Cardiac septum (tissue), 1 donor: ENCODE results near the gene OR8H3. TPM values are rescaled to one million over a fixed set of nuclear protein-coding genes. Genes with fewer than 3 reads are reported as not detected.
"Not testable (repeated sequence)": the region's sequence is repeated elsewhere in the genome, so short reads cannot be mapped to it uniquely, and the experiment has no call there.

Source experiments
- DNase-seq: peaks from one replicate; pipeline ENCODE4 v3.0.0-alpha.2; 2020; ENCODE audit warnings: low spot score
- intact Hi-C: fragments of 100-400 bp; cut with DNase I; formaldehyde crosslinking; loops from one replicate; pipeline ENCODE4 v1.14.0; 2022
- long read RNA-seq: library from polyadenylated mRNA; unstranded; transcript quantifications from one replicate; pipeline ENCODE4 v2.0.0, GENCODE V29; 2021
- total RNA-seq: library from RNA; stranded (reverse); fragmentation: NEBNext Ultra II Directional; extraction: Animal tissue kit (Norgen Biotek cat#: 25700); gene quantifications from one replicate; pipeline ENCODE4 v1.2.1, GENCODE V29; 2021
- donor health status: DM: no; HTN: no; CAD: no.

The OR8H3 gene
- not detected for total RNA-seq
- long read RNA-seq = 0 reads

GRCh38 chr11:56122073-56122472 is at the start of gene OR8H3:
TSS of gene OR8H3 (plus strand) at chr11:56122373. CDS start at chr11:56122373, 0 bp downstream.
- no peak for DNase-seq
- intact Hi-C loops = no loop called here

DNA sequence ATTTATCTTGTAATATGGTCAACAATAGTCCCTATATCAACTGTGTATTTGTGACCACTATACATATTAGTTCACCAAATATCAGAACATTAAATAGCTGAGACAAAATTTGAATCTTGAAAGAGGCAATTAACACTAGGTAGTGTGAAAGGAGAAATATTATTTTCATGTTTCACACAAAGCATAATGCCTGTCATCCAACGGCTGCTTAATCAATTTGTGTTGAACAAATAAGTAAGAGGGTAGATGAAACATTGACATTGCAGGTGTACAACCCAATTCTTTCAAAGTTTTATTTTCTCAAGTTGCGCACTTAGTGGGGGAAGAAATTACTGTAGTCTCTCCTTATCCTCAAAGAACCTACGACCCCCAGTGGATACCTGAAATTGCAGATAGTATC is 32.5 kb upstream of the OR8H3 start:
- intact Hi-C loops = no loop called here
- DNase-seq = no peak

DNA sequence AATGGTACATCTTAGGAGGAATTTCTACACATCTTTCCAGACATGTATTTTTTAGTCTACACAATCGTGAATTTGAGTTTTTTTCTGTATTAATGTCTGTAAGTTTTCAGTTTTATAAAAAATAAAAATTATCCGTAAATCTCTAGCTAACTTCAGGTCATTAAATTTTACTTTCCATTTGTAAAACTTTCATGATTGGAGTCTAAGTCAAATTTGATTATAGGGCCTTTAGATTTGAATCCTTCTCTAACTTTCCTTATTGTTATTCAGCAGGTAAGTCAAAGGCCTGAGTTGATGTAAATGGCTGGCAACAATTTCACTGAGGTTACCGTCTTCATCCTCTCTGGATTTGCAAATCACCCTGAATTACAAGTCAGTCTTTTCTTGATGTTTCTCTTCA is 29.2 kb upstream of the OR8H3 start, which contains the start of gene OR8I2:
TSS of gene OR8I2 (plus strand) at position 301 of the 400 bp plus-strand sequence. CDS start at position 301, 0 bp downstream.
- intact Hi-C loops = no loop called here
- no peak for DNase-seq

- intact Hi-C loops = no loop called here
- no peak for DNase-seq
These were observed 18.9 kb upstream of the OR8H3 start, which contains the start of gene OR8H2 for GRCh38 chr11:56103210-56103737. TSS of gene OR8H2 (plus strand) at chr11:56103687. CDS start at chr11:56105043, 1,356 bp downstream.

- no peak for DNase-seq
- intact Hi-C loops = no loop called here
These were observed 18.0 kb downstream of the OR8H3 start, which contains the start of gene OR8J3 for GRCh38 chr11:56140151-56140661. TSS of gene OR8J3 (minus strand) at chr11:56140201. CDS start at chr11:56137718, 2,483 bp downstream.

DNA sequence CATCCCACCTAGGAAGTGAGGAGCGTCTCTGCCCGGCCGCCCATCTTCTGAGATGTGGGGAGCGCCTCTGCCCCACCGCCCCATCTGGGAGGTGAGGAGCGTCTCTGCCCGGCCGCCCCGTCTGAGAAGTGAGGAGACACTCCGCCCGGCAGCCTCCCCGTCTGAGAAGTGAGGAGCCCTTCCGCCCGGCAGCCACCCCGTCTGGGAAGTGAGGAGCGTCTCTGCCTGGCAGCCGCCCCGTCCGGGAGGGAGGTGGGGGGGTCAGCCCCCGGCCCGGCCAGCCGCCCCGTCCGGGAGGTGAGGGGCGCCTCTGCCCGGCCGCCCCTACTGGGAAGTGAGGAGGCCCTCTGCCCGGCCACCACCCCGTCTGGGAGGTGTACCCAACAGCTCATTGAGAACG is 21.5 kb downstream of the OR8H3 start:
- intact Hi-C loops = not testable (repeated sequence)

DNA sequence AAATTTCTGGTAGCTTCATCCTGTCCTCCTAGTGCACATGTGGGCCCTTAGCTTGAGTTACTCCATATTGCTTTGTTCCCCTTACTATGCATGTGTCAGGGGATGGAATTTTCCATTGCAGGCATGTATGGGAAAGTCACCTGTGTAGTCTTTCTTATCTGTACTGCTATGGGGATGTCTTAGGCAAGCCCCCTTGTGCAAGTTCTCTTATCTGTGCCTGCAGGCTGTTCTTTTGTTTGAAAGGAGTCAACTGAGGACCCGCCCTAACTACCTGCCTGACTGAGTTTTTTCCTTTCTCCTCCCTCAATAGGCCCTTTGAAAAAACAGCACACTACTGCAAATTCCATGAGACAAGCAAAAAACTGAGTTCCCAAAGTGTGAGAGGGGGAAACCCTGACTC is 29.2 kb downstream of the OR8H3 start:
- no peak for DNase-seq
- intact Hi-C loops = no loop called here

More for the DNA sequence above, 21.5 kb downstream of the OR8H3 start:
- not testable (repeated sequence) for DNase-seq

DNA sequence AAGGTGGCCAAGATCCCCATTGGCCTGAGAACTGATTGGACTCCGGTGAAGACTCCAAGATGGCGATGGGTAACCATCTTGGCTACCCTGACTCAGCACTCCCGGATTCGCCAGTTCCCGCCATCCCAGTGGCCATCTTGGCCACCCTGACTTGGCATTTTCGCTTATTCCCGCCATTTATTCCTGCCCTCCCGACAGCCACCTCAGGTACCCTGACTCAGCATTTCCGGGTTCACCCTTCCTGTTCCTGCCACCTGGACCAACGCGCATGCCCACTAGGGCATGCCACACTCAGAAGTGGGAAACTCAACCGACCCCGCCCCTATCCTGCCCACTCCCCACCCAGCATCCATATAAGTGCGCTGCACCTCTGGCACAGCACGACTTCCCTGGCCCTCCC is 30.2 kb downstream of the OR8H3 start:
- DNase-seq = no peak
- intact Hi-C loops = no loop called here

DNA sequence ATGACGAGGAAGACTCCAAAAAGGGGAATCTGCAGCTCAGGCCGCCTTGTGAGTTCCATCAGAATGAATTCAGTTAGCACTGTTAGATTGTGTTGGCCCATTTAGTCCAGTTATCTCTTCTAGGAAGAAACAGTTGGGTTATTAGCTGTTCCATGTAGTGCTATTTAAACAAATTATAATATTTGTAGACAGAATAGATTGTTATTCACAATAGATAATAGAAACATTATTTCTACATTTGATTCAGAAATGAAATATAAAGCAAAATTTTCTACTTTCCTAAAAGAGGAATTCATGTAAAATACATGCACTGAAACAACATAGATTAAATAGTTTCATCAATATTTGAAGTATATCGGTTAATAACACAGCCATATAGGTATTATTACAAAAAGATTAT is 38.0 kb downstream of the OR8H3 start, which contains the start of gene OR8K5:
TSS of gene OR8K5 (minus strand) at position 101 of the 400 bp plus-strand sequence. CDS start at position 101, 0 bp downstream.
- no peak for DNase-seq
- intact Hi-C loops = no loop called here

DNA sequence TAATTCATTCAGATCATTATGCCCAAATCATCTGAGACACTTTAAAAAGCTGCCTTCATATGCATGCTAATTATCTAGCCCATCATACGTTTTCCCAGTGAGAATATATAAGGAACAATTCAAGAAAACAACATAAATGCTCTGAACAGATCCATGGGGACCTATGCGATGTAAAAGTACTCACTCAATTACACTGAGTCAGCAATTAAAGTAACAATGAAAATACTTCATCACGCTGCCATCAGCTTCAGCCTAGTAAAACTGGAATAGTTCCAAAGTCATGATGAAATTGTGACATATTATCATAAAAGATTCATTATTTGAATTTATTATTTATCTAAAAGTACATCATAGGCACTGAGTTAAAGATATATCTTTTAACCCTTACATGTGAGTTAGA is 41.6 kb downstream of the OR8H3 start:
- DNase-seq = no peak
- intact Hi-C loops = no loop called here

DNA sequence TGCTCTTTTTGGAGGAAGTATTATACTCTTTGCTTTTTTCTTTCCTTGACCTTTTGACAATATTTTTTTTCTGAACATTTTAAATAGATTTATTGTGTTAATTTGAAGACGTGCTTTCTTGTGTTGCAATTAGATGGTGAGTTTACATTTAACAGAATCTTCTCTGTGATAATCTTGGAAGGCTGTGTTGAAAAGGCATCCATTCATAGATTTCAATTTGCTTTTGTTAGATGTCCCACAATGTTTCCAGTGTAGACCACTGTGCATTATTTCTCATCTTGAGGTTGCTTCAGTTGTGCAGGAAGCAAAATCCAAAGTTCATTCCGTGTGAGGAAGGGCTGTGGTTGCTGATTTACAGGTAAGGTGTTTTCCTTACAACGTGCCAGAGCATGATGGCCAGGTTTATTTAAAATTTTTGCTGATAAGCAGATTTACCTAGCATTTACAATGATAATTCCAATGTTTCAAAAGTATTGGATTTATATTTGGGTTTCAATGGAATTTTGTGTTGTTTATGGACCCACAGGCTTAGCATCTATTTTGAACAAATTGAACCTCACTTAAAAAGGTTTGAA is 50.2 kb downstream of the OR8H3 start:
- no peak for DNase-seq
- intact Hi-C loops = no loop called here

Other genes starting within 250 kb of the OR8H3 start
- not detected for gene TRIM51, start 239.1 kb upstream of the OR8H3 start, total RNA-seq
- not detected for gene OR5W2, start 207.8 kb upstream of the OR8H3 start, total RNA-seq
- not detected for gene OR5I1, start 186.0 kb upstream of the OR8H3 start, total RNA-seq
- not detected for gene OR10AG1, start 152.4 kb upstream of the OR8H3 start, total RNA-seq
- not detected for gene OR5F1, start 127.7 kb upstream of the OR8H3 start, total RNA-seq
- not detected for gene OR5AS1, start 94.7 kb upstream of the OR8H3 start, total RNA-seq
- not detected for gene OR8I2, start 29.1 kb upstream of the OR8H3 start, total RNA-seq
- not detected for gene OR8H2, start 18.7 kb upstream of the OR8H3 start, total RNA-seq
- not detected for gene OR8J3, start 17.8 kb downstream of the OR8H3 start, total RNA-seq
- gene OR8K5, start 37.9 kb downstream of the OR8H3 start, total RNA-seq = not detected
- not detected for gene OR5J2, start 54.2 kb downstream of the OR8H3 start, total RNA-seq
- gene OR5T2, start 111.9 kb downstream of the OR8H3 start, total RNA-seq = not detected
- gene OR5T3, start 129.9 kb downstream of the OR8H3 start, total RNA-seq = not detected
- not detected for gene OR5T1, start 151.8 kb downstream of the OR8H3 start, total RNA-seq
- gene OR8H1, start 169.9 kb downstream of the OR8H3 start, total RNA-seq = not detected
- not detected for gene OR8K3, start 192.8 kb downstream of the OR8H3 start, total RNA-seq
- not detected for gene OR8K1, start 223.7 kb downstream of the OR8H3 start, total RNA-seq
- gene OR8J1, start 231.9 kb downstream of the OR8H3 start, total RNA-seq = not detected